HG03025 (cell line): ENCODE data around the gene TBC1D3I.
"Not testable (repeated sequence)": the region's sequence is repeated elsewhere in the genome, so short reads cannot be mapped to it uniquely, and the experiment has no call there.

Experiments used
- ATAC-seq: cut with Tn5 transposase; IDR thresholded peaks from one replicate; pipeline ENCODE4 v1.9.1; 2021; ENCODE audit warnings: mild to moderate bottlenecking, moderate library complexity; ENCODE audit not compliant: unreplicated experiment, low FRiP score

TBC1D3I gene

DNA sequence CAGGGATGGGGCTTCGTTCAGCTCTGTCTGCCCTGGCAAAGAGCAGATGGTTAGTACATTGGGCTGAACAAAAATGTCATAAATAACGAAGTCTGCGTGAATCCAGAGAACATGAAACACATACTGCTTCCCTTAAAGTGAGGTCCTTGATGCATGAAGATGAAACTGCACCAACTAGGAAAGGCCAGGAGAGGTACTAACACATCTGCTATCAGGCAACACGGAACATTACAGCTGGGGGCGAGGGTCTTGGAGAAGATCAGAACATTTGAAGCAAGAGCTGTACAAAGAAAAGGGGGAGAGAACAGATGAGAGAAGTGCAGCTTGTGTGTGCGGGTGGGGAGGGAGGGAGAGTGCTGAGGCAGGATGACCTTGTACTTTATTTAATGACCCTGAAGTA is 57.0 kb downstream of the TBC1D3I start:
- ATAC-seq, result not testable (repeated sequence)

DNA sequence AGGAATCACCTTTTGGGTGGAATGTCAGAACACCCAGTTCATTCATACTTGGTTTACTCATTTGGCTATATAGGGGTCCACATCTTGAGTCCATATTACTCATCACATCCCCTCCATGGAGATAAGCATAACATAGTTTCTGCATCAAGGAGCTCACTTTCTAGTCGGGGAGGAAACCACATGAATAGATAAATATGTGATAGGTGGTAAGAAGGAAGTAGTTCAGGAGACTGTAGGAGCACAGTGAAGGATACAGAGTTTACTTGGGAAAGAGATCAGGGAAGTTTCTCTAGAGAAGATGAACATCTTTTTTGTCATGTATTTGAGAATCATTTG is 57.9 kb downstream of the TBC1D3I start:
- ATAC-seq, result not testable (repeated sequence)

DNA sequence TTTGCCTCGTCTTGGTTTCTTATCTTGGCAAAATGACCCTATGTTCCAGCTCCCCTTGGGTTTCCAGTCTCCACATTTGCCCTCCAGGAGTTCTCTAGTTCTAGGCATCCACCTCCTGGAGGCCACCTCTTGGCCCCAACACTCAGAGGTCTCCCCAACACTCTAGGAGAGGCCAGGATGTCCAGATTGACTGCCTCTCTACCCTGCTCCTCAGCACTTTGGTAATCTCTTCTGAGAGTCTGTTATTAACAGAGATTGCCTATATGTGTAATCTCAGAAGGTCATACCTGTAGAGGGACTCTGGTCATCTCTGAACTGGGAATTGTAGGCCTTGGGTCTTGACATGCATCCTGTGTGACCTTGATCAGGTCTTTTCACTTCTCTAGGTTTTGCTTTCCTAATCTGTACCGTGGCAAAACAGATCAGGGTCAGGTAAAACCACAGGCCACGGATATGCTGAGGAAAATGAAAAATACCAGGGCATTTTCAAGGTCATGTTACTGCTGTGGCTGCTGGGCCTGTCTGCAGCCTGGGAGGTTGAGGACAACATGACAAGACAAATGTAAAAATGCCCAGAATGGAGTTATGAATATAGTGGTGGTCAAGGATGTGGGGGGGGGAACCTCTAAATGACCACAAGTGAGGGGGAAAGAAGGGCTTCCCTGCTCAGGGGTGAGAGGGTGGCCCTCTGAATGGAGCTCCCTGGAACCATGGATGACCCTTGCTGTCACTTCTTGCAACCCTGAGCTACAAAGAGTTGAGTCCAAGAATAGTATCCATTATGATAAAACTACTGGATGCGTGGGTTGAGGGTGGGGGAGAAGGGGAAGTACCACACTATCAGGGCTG is 58.5 kb downstream of the TBC1D3I start:
- ATAC-seq, result no peak

GRCh38 chr17:36204724-36205500 is 59.5 kb downstream of the TBC1D3I start:
- no peak for ATAC-seq
